IMR-90 (cell line): ENCODE results near the gene CALCOCO1. TPM values are rescaled to one million over a fixed set of nuclear protein-coding genes. Genes with fewer than 3 reads are reported as not detected.

ENCODE experiments used
- ATAC-seq: fragments of 200-7000 bp; cut with Tn5 transposase; 2 replicates; pipeline ENCODE4 v1.9.1; 2020; ENCODE audit warnings: low read depth, mild to moderate bottlenecking, moderate library complexity
- BruUV-seq: library from RNA; stranded (reverse); fragments of 400-500 nt; replicated peaks from 2 replicates; lab custom pipeline; 2021; lab: Mats Ljungman, UMichigan
- CTCF ChIA-PET: fragments of 300-600 bp; formaldehyde crosslinking; extraction: SDS; loops from one replicate; lab custom pipeline; 2021; ENCODE audit warnings: antibody characterized with exemption; lab: Yijun Ruan, JAX
- POLR2A ChIA-PET: fragments of 300-600 bp; sonication (Branson Sonifier 250); formaldehyde crosslinking; loops from one replicate; lab custom pipeline; 2022; ENCODE audit warnings: antibody characterized with exemption; ENCODE audit not compliant: unreplicated experiment; lab: Charles Lee
- DNase-seq: peaks from one replicate; pipeline ENCODE4 v3.0.0; 2013
- H2AFZ ChIP-seq: replicated peaks from 2 replicates; pipeline ENCODE3; 2013; ENCODE audit warnings: low read length, mild to moderate bottlenecking; ENCODE audit not compliant: poor library complexity
- H2AK5ac ChIP-seq: 2 replicates; pipeline ENCODE4 v1.6.1; 2013; ENCODE audit warnings: low read depth, low read length, inconsistent platforms
- H2AK9ac ChIP-seq: replicated peaks from 2 replicates; pipeline ENCODE3; 2013; ENCODE audit warnings: mild to moderate bottlenecking, low read depth, low read length, moderate library complexity; ENCODE audit not compliant: poor library complexity
- H2BK120ac ChIP-seq: 2 replicates; pipeline ENCODE4 v1.6.1; 2013; ENCODE audit warnings: low read depth, low read length, inconsistent platforms
- H2BK15ac ChIP-seq: 3 replicates; pipeline ENCODE4 v1.6.1; 2013; ENCODE audit warnings: low read depth, low read length, inconsistent platforms
- H2BK20ac ChIP-seq: 2 replicates; pipeline ENCODE4 v1.6.1; 2013; ENCODE audit warnings: low read depth, mild to moderate bottlenecking, inconsistent platforms, low read length, moderate library complexity
- H2BK5ac ChIP-seq: 2 replicates; pipeline ENCODE4 v1.6.1; 2013; ENCODE audit warnings: mild to moderate bottlenecking, low read depth, low read length, inconsistent platforms; ENCODE audit not compliant: poor library complexity, severe bottlenecking
- H3K14ac ChIP-seq: replicated peaks from 2 replicates; pipeline ENCODE4 v1.6.1; 2013; ENCODE audit warnings: low read depth, low read length, inconsistent platforms
- H3K18ac ChIP-seq: 2 replicates; pipeline ENCODE4 v1.6.1; 2013; ENCODE audit warnings: low read depth, low read length, control low read depth
- H3K23ac ChIP-seq: 2 replicates; pipeline ENCODE4 v1.6.1; 2013; ENCODE audit warnings: low read depth, low read length, inconsistent platforms
- H3K27ac ChIP-seq: 2 replicates; pipeline ENCODE4 v1.5.1; 2013; ENCODE audit warnings: mild to moderate bottlenecking, control low read depth, low read length; ENCODE audit not compliant: insufficient read depth
- H3K27me3 ChIP-seq: 2 replicates; pipeline ENCODE4 v1.6.1; 2013; ENCODE audit warnings: low read length; ENCODE audit not compliant: control insufficient read depth, insufficient read depth
- H3K36me3 ChIP-seq: 2 replicates; pipeline ENCODE4 v1.6.1; 2013; ENCODE audit warnings: low read length, mixed read lengths; ENCODE audit not compliant: control insufficient read depth, insufficient read depth
- H3K4ac ChIP-seq: 2 replicates; pipeline ENCODE4 v1.6.1; 2013; ENCODE audit warnings: low read depth, low read length, inconsistent platforms
- H3K4me1 ChIP-seq: 2 replicates; pipeline ENCODE4 v1.6.1; 2013; ENCODE audit warnings: low read length, mixed read lengths; ENCODE audit not compliant: control insufficient read depth, insufficient read depth
- H3K4me2 ChIP-seq: 2 replicates; pipeline ENCODE4 v1.6.1; 2013; ENCODE audit warnings: low read depth, mild to moderate bottlenecking, control low read depth, low read length, moderate library complexity
- H3K4me3 ChIP-seq: 2 replicates; pipeline ENCODE4 v1.5.1; 2013; ENCODE audit warnings: low read depth, mild to moderate bottlenecking, control low read depth, low read length, moderate library complexity; ENCODE audit not compliant: insufficient read depth
- H3K56ac ChIP-seq: 2 replicates; pipeline ENCODE4 v1.6.1; 2013; ENCODE audit warnings: low read length, inconsistent platforms; ENCODE audit not compliant: insufficient read depth; ENCODE audit errors: extremely low read depth
- H3K79me1 ChIP-seq, 2 experiments: 2 replicates each; pipeline ENCODE4 v1.6.1; 2013; ENCODE audit warnings: low read length in 2 of 2, inconsistent platforms in 1 of 2, low read depth in 1 of 2
- H3K9ac ChIP-seq: 2 replicates; pipeline ENCODE4 v1.6.1; 2013; ENCODE audit warnings: low read depth, low read length, control low read depth
- H3K9me1 ChIP-seq: 2 replicates; pipeline ENCODE4 v1.6.1; 2013; ENCODE audit warnings: low read length, inconsistent platforms; ENCODE audit not compliant: insufficient read depth
- H3K9me3 ChIP-seq: 2 replicates; pipeline ENCODE4 v1.6.1; 2013; ENCODE audit warnings: low read length; ENCODE audit not compliant: control insufficient read depth, insufficient read depth
- H4K20me1 ChIP-seq: 2 replicates; pipeline ENCODE4 v1.6.1; 2013; ENCODE audit warnings: low read length, inconsistent platforms; ENCODE audit not compliant: insufficient read depth
- H4K5ac ChIP-seq: 2 replicates; pipeline ENCODE4 v1.6.1; 2013; ENCODE audit warnings: mild to moderate bottlenecking, low read depth, low read length, control low read depth
- H4K8ac ChIP-seq, 2 experiments: 2 replicates each; pipeline ENCODE4 v1.6.1; 2013; ENCODE audit warnings: low read depth in 2 of 2, low read length in 2 of 2, control low read depth in 1 of 2, inconsistent platforms in 1 of 2
- H4K91ac ChIP-seq: 2 replicates; pipeline ENCODE4 v1.6.1; 2013; ENCODE audit warnings: low read depth, low read length, inconsistent platforms; ENCODE audit not compliant: insufficient read depth
- BHLHE40 ChIP-seq: fragments of 150-350 bp; IDR thresholded peaks from 2 replicates; pipeline ENCODE4 v1.6.1; 2016; ENCODE audit warnings: mild to moderate bottlenecking, low read depth, low read length
- CEBPB ChIP-seq: IDR thresholded peaks from 2 replicates; pipeline ENCODE4 v1.6.1; 2012; ENCODE audit warnings: low read depth, low read length, improper control_type of control experiment
- CHD1 ChIP-seq: IDR thresholded peaks from 2 replicates; pipeline ENCODE4 v1.6.1; 2012; ENCODE audit warnings: low read depth, low read length, improper control_type of control experiment
- CTCF ChIP-seq: conservative IDR thresholded peaks from 2 replicates; pipeline ENCODE4 v1.5.1; 2012; ENCODE audit warnings: mild to moderate bottlenecking, low read depth, low read length, improper control_type of control experiment
- FOS ChIP-seq: fragments of 150-350 bp; IDR thresholded peaks from 2 replicates; pipeline ENCODE4 v1.6.1; 2016; ENCODE audit warnings: low read depth, low read length
- MAFK ChIP-seq: IDR thresholded peaks from 2 replicates; pipeline ENCODE4 v1.6.1; 2012; ENCODE audit warnings: low read depth, low read length, improper control_type of control experiment
- MAZ ChIP-seq: IDR thresholded peaks from 2 replicates; pipeline ENCODE4 v1.6.1; 2012; ENCODE audit warnings: low read depth, mild to moderate bottlenecking, low read length, improper control_type of control experiment, moderate library complexity, borderline replicate concordance
- MXI1 ChIP-seq: IDR thresholded peaks from 2 replicates; pipeline ENCODE4 v1.6.1; 2012; ENCODE audit warnings: low read depth, mild to moderate bottlenecking, low read length, moderate library complexity, borderline replicate concordance
- NFE2L2 ChIP-seq: fragments of 150-350 bp; IDR thresholded peaks from 2 replicates; pipeline ENCODE4 v1.6.1; 2016; ENCODE audit warnings: low read depth, mild to moderate bottlenecking, low read length
- POLR2A ChIP-seq: IDR thresholded peaks from 2 replicates; pipeline ENCODE4 v1.6.1; 2012; ENCODE audit warnings: mild to moderate bottlenecking, low read depth, low read length
- RAD21 ChIP-seq: IDR thresholded peaks from 2 replicates; pipeline ENCODE4 v1.6.1; 2012; ENCODE audit warnings: low read length, improper control_type of control experiment
- RCOR1 ChIP-seq: IDR thresholded peaks from 2 replicates; pipeline ENCODE4 v1.6.1; 2012; ENCODE audit warnings: mild to moderate bottlenecking, low read length, improper control_type of control experiment; ENCODE audit not compliant: insufficient replicate concordance
- RFX5 ChIP-seq: IDR thresholded peaks from 2 replicates; pipeline ENCODE4 v1.8.0; 2012; ENCODE audit warnings: low read depth, mild to moderate bottlenecking, low read length, moderate library complexity
- SMC3 ChIP-seq: fragments of 150-350 bp; IDR thresholded peaks from 2 replicates; pipeline ENCODE4 v1.6.1; 2016; ENCODE audit warnings: low read depth, mild to moderate bottlenecking, antibody characterized with exemption, low read length, moderate library complexity
- WGBS, 2 experiments: methylation state at CpG; one replicate each; pipeline versions ENCODE4 v1.1.5 to v1.1.7; 2013; ENCODE audit warnings: missing lambda C conversion rate in 2 of 2; ENCODE audit not compliant: insufficient read length in 1 of 2; ENCODE audit errors: extremely low coverage in 2 of 2; 5-methylcytosine and 5-hydroxymethylcytosine counted together
- dilution Hi-C: fragments of 300-500 bp; cut with HindIII; formaldehyde crosslinking; loops from one replicate; pipeline ENCODE4 v1.14.3; 2018; ENCODE audit warnings: low sequenced_read_pairs; ENCODE audit not compliant: unreplicated experiment
- in situ Hi-C: fragments of 300-500 bp; cut with MboI; formaldehyde crosslinking; loops from 3 replicates; pipeline ENCODE4 v1.14.3; 2019; ENCODE audit warnings: low sequenced_read_pairs, inconsistent platforms, mixed read lengths
- intact Hi-C: fragments of 100-400 bp; cut with micrococcal nuclease; formaldehyde crosslinking; loops from 2 replicates; pipeline ENCODE4 v1.10.0; 2022
- polyA plus RNA-seq, 3 experiments: library from polyadenylated mRNA; depleted of rRNA; stranded (reverse); fragments of >200 nt; gene quantifications; 2 replicates each; pipeline ENCODE4 v1.2.3, GENCODE V29; 2012; ENCODE audit warnings: low replicate concordance in 1 of 3
- total RNA-seq: library from RNA; depleted of rRNA; stranded (reverse); fragments of >200 nt; gene quantifications from 2 replicates; pipeline ENCODE4 v1.2.3, GENCODE V29; 2012
- TF ChIP-seq, protein P1 (sequence below): fragments of 150-350 bp; IDR thresholded peaks from 2 replicates; pipeline ENCODE4 v1.6.1; 2016; ENCODE audit warnings: low read depth, mild to moderate bottlenecking, low read length, moderate library complexity, borderline replicate concordance
- TF ChIP-seq, protein P2 (sequence below): fragments of 150-350 bp; IDR thresholded peaks from 2 replicates; pipeline ENCODE4 v1.6.1; 2017; ENCODE audit warnings: mild to moderate bottlenecking, antibody characterized with exemption, low read length, low read depth

Gene CALCOCO1
- total and polyA plus RNA-seq, 2 of the 4 experiments (the other 2 are of a cell fraction) = 156 to 169 TPM

DNA sequence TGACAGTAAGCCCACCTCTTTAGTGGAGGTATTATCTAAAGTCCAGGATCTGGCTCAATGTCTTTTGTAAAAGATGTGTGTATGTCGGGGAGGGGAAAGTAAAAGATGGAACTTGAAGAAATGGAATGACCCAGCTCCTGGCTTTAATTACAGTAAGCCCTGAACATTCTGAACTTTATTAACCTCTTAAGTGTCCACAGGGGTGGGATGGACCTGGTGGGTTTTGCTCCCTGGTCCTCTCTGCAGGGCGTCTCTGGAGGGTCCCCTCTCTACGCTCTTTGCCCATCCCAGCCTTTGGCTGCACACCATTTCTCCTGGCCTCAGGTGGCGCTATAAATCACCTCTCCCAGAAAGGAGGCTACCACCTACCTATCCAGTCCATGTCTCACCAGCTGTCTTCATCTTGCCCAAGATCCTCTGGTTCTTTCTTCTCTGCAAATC is 28.2 kb upstream of the CALCOCO1 start:
- in situ Hi-C loops (no loop called here), dilution Hi-C loops (no loop called here), intact Hi-C loops (loop anchor here (5.0 kb wide), 1 partner anchor 452 kb away; no protein-coding TSS in a partner anchor)
- Histone ChIP-seq H3K56ac (no peak overlapping the region), H2AFZ (no peak overlapping the region), H3K9ac (no peak overlapping the region), H3K18ac (no peak overlapping the region), H2BK20ac (no peak overlapping the region), H3K4me1 (peaks cover 6% of the 10 kb centered on the region), H3K4ac (no peak overlapping the region), H4K5ac (no peak overlapping the region), H3K4me2 (no peak overlapping the region), H3K9me1 (no peaks in the 10 kb centered on the region), H3K27me3 (peaks cover 79% of the 10 kb centered on the region), H3K79me1 (no peaks in the 10 kb centered on the region), H3K27ac (no peak overlapping the region), H4K91ac (no peak overlapping the region), H2AK5ac (no peak overlapping the region), H3K23ac (no peak overlapping the region), H3K36me3 (no peaks in the 10 kb centered on the region), H2BK15ac (no peak overlapping the region), H2BK5ac (no peak overlapping the region), H4K20me1 (no peaks in the 10 kb centered on the region), H2BK120ac (no peak overlapping the region), H3K14ac (no peak overlapping the region), H2AK9ac (no peak overlapping the region), H4K8ac (no peak overlapping the region), H3K4me3 (no peak overlapping the region), H3K9me3 (peaks cover 2% of the 10 kb centered on the region; the same call in 1 of the 2 replicates)
- POLR2A ChIA-PET = no interaction called here
- CTCF ChIA-PET = interaction anchor here (2.4 kb wide), 1 partner anchor 9 kb away, joined by 14 read pairs; no protein-coding TSS in a partner anchor
- no TSS peak for BruUV-seq
- DNase-seq = no peak
- no peak for ATAC-seq
- WGBS, 2 experiments = 63% methylated on average over 2 of the region's 4 CpGs; no CpG with 5 or more reads in 1 of the 2 experiments
- TF ChIP-seq, protein P1, sequence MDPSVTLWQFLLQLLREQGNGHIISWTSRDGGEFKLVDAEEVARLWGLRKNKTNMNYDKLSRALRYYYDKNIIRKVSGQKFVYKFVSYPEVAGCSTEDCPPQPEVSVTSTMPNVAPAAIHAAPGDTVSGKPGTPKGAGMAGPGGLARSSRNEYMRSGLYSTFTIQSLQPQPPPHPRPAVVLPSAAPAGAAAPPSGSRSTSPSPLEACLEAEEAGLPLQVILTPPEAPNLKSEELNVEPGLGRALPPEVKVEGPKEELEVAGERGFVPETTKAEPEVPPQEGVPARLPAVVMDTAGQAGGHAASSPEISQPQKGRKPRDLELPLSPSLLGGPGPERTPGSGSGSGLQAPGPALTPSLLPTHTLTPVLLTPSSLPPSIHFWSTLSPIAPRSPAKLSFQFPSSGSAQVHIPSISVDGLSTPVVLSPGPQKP = no peak
- TF ChIP-seq MXI1 = no peak
- no peak for TF ChIP-seq CTCF
- TF ChIP-seq RAD21 = no peak
- TF ChIP-seq RCOR1 = no peak
- TF ChIP-seq FOS = no peak
- TF ChIP-seq RFX5 = no peak
- TF ChIP-seq MAZ = no peak
- no peak for TF ChIP-seq MAFK
- TF ChIP-seq SMC3 = no peak
- TF ChIP-seq POLR2A = no peak
- TF ChIP-seq CEBPB = no peak
- TF ChIP-seq, protein P2, sequence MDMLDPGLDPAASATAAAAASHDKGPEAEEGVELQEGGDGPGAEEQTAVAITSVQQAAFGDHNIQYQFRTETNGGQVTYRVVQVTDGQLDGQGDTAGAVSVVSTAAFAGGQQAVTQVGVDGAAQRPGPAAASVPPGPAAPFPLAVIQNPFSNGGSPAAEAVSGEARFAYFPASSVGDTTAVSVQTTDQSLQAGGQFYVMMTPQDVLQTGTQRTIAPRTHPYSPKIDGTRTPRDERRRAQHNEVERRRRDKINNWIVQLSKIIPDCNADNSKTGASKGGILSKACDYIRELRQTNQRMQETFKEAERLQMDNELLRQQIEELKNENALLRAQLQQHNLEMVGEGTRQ = no peak
- TF ChIP-seq NFE2L2 = no peak
- TF ChIP-seq BHLHE40 = no peak
- no peak for TF ChIP-seq CHD1
